GM18873 (cell line): ENCODE results near the gene RBMY1B.
"Not testable (repeated sequence)": the region's sequence is repeated elsewhere in the genome, so short reads cannot be mapped to it uniquely, and the experiment has no call there.

Source experiments
- ATAC-seq: cut with Tn5 transposase; IDR thresholded peaks from one replicate; pipeline ENCODE4 v1.9.1; 2021; ENCODE audit warnings: mild to moderate bottlenecking, moderate library complexity, moderate number of reproducible peaks; ENCODE audit not compliant: unreplicated experiment, low FRiP score

The RBMY1B gene

DNA sequence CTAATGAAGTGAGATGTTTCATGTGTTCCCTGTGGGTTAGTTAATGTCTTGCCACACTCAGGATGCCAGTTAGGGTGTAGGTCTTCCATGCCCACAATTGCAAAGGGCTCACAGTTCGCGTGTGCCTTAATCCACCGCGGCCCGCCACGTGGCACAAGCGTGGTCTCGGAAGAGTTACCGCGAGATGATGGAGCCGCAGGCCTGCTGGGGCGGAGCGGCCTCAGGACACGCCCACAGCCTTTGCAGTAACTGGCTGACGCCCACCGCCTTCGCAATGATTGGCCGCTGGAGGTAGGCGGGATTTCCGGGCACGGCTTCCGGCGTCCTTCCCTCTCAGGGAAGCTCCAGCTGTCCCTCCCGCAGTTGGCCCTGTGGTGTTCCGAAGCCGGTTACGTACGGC is at the start of gene RBMY1B:
TSS of gene RBMY1B (plus strand) at position 301 of the 400 bp plus-strand sequence. CDS start 2,013 bp downstream, outside the sequence.
- not testable (repeated sequence) for ATAC-seq

DNA sequence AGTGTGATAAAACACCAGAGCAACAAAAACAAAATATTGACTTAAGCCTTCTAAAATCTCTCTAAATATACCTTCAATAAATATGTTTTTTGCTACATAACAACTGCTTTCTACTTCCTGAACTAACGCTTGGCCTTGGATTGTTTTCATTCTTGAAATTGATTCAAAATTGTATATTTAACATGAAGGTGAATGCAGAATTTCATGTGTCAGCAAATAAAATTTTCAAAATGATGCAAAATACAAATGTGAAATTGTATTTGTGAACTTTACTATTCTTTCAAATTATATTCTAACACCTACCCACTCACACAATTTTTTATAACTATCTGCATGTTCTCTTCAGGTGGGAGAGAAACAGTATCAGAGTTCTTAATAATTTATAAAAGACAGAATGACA is 48.2 kb upstream of the RBMY1B start:
- not testable (repeated sequence) for ATAC-seq

GRCh38 chrY:21482967-21483366 is 28.2 kb upstream of the RBMY1B start:
- no peak for ATAC-seq

GRCh38 chrY:21534579-21534978 is 23.4 kb downstream of the RBMY1B start, which contains the start of gene RBMY1A1:
Gene RBMY1A1, plus strand, starts transcription at chrY:21534879. Its CDS starts 2,013 bp downstream, at chrY:21536892.
- ATAC-seq, result not testable (repeated sequence)

DNA sequence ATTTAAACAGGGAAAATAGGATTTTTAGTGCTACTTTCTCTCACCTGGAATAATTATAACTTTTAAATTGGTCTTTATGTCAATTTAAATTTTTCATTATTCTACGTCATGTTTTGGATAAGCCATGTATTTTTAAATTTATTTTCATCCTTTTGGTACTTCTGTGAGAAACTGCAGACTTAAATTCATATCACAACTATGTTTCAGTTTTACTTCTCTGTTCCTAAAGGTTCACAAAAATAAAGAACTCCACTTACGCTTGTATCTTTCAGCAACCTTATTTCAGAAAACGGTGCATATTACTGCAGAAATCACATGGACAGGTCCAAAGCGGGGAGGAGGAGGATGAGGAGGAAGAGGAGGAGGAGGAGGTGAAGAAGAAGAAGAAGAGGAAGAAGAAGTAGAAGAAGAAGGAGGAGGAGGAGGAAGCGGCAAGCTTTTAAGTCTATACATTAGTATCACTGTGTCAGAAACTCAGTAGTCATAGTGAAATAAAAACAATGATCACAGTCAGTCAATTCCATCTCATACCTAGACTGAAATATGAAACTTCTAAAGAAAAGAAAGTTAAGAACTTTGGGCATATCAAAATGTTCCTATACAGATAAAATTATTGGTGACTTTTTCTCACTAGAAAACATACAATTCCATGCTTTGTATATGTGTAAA is 48.3 kb downstream of the RBMY1B start:
- not testable (repeated sequence) for ATAC-seq
